Measurements from ENCODE around the gene GALNT2. TPM values are rescaled to one million over a fixed set of nuclear protein-coding genes. Genes with fewer than 3 reads are reported as not detected.

The GALNT2 gene
- total and polyA plus RNA-seq, 4 donors = 47.5 to 182 (median 114) TPM

DNA sequence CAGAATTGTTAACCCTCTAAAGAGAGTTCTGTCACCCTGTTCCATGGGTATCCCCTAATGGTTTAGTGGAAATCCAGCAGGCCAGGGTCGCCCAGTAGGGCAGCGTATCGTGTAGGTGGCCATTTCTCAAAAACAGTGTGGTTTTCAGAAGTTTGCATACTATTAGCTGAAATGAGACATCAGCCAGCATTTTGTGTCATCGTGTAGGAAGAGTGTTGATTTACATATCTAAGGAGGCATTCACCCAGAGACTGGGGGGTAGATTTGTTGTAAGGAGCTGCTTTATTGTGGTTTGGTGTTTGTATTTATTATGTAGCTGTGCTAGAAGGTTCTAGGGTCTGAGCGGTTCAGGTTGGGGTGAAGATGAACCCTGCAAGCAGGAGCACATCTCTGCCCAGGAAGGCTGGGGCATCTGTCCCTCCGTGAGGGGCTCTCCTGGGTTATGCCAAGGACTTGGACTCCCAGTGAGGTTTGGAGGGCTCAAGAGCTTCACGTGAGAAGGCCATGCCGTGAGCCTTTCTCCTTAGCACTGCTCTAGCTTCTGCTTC is 184.7 kb downstream of the GALNT2 start:
- Histone ChIP-seq H3K4me1 (ENCODE audit: control insufficient read depth in 4 of 4, insufficient read depth in 4 of 4, low read length in 3 of 4) (peaks cover 0 to 4% (median 0%) of the 10 kb centered on the region in 4 donors), H3K36me3 (ENCODE audit: control insufficient read depth in 4 of 4, insufficient read depth in 3 of 4, low read depth in 1 of 4, low read length in 3 of 4) (peaks cover 13 to 74% (median 45%) of the 10 kb centered on the region in 4 donors), H3K9ac (ENCODE audit: low read depth in 1 of 2, low read length in 2 of 2) (no peak overlapping the region), H3K9me3 (ENCODE audit: control insufficient read depth in 4 of 4, low read length in 3 of 4) (no peaks in the 10 kb centered on the region), H3K4me3 (ENCODE audit: low read depth in 1 of 3, low read length in 3 of 3) (no peak overlapping the region), H3K27me3 (ENCODE audit: control insufficient read depth in 4 of 4, insufficient read depth in 4 of 4, low read length in 3 of 4) (no peaks in the 10 kb centered on the region), H3K27ac (ENCODE audit: low read depth in 1 of 2, low read length in 2 of 2) (no peak overlapping the region)
- DNase-seq (ENCODE audit: low spot score) = no peak
- 95% methylated on average over 8 of the region's 8 CpGs for WGBS
- no peak for TF ChIP-seq SP1 (IDR thresholded peaks at IDR 0.05)
- TF ChIP-seq FOXA2 (IDR thresholded peaks at IDR 0.05) = no peak
- TF ChIP-seq, protein P1, sequence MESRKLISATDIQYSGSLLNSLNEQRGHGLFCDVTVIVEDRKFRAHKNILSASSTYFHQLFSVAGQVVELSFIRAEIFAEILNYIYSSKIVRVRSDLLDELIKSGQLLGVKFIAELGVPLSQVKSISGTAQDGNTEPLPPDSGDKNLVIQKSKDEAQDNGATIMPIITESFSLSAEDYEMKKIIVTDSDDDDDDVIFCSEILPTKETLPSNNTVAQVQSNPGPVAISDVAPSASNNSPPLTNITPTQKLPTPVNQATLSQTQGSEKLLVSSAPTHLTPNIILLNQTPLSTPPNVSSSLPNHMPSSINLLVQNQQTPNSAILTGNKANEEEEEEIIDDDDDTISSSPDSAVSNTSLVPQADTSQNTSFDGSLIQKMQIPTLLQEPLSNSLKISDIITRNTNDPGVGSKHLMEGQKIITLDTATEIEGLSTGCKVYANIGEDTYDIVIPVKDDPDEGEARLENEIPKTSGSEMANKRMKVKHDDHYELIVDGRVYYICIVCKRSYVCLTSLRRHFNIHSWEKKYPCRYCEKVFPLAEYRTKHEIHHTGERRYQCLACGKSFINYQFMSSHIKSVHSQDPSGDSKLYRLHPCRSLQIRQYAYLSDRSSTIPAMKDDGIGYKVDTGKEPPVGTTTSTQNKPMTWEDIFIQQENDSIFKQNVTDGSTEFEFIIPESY (IDR thresholded peaks at IDR 0.05) = no peak
- TF ChIP-seq NR2F2 (IDR thresholded peaks at IDR 0.05) = no peak
- TF ChIP-seq, protein P2, sequence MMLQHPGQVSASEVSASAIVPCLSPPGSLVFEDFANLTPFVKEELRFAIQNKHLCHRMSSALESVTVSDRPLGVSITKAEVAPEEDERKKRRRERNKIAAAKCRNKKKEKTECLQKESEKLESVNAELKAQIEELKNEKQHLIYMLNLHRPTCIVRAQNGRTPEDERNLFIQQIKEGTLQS (IDR thresholded peaks at IDR 0.05) = no peak
- TF ChIP-seq GABPA (IDR thresholded peaks at IDR 0.05 in 1 of 2, conservative IDR thresholded peaks at IDR 0.05 in 1 of 2) = no peak
- TF ChIP-seq TAF1 (conservative IDR thresholded peaks at IDR 0.05) = no peak

DNA sequence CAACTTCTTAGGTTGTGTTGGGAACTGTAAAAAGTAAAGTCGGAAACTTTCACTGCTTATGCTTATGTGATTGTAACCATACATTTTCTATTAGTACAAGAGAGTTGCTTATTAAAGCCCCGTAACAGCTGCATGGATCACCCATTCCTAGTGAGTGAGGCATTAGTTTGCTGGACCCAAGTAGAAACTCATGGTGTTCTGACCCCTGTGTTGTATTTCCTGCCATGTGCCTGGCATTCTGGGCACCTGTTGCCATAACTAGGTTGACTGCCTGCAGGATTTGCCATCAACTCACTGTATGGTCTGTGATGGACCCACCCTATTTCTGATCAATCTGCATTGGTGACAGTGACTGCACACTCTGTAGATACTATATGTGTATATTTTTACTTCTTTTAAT is 186.1 kb downstream of the GALNT2 start:
- no peaks in the 10 kb centered on the region for H3K27me3 ChIP-seq (ENCODE audit: control insufficient read depth in 4 of 4, insufficient read depth in 4 of 4, low read length in 3 of 4)
- no peak overlapping the region for H3K4me3 ChIP-seq (ENCODE audit: low read depth in 1 of 3, low read length in 3 of 3)
- WGBS = 97% methylated on average over 2 of the region's 2 CpGs
- no peak overlapping the region for H3K27ac ChIP-seq (ENCODE audit: low read depth in 1 of 2, low read length in 2 of 2)
- TF ChIP-seq HNF4A (conservative IDR thresholded peaks at IDR 0.05) = no peak
- no peak for TF ChIP-seq SP1 (IDR thresholded peaks at IDR 0.05)
- TF ChIP-seq, protein P3, sequence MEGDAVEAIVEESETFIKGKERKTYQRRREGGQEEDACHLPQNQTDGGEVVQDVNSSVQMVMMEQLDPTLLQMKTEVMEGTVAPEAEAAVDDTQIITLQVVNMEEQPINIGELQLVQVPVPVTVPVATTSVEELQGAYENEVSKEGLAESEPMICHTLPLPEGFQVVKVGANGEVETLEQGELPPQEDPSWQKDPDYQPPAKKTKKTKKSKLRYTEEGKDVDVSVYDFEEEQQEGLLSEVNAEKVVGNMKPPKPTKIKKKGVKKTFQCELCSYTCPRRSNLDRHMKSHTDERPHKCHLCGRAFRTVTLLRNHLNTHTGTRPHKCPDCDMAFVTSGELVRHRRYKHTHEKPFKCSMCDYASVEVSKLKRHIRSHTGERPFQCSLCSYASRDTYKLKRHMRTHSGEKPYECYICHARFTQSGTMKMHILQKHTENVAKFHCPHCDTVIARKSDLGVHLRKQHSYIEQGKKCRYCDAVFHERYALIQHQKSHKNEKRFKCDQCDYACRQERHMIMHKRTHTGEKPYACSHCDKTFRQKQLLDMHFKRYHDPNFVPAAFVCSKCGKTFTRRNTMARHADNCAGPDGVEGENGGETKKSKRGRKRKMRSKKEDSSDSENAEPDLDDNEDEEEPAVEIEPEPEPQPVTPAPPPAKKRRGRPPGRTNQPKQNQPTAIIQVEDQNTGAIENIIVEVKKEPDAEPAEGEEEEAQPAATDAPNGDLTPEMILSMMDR (IDR thresholded peaks at IDR 0.05; ENCODE audit: low read depth, low read length, missing input control) = no peak
- TF ChIP-seq NR2F2 (IDR thresholded peaks at IDR 0.05) = no peak
- TF ChIP-seq HNF4G (IDR thresholded peaks at IDR 0.05) = no peak
- TF ChIP-seq, protein P2 (IDR thresholded peaks at IDR 0.05) = no peak
- TF ChIP-seq, protein P4, sequence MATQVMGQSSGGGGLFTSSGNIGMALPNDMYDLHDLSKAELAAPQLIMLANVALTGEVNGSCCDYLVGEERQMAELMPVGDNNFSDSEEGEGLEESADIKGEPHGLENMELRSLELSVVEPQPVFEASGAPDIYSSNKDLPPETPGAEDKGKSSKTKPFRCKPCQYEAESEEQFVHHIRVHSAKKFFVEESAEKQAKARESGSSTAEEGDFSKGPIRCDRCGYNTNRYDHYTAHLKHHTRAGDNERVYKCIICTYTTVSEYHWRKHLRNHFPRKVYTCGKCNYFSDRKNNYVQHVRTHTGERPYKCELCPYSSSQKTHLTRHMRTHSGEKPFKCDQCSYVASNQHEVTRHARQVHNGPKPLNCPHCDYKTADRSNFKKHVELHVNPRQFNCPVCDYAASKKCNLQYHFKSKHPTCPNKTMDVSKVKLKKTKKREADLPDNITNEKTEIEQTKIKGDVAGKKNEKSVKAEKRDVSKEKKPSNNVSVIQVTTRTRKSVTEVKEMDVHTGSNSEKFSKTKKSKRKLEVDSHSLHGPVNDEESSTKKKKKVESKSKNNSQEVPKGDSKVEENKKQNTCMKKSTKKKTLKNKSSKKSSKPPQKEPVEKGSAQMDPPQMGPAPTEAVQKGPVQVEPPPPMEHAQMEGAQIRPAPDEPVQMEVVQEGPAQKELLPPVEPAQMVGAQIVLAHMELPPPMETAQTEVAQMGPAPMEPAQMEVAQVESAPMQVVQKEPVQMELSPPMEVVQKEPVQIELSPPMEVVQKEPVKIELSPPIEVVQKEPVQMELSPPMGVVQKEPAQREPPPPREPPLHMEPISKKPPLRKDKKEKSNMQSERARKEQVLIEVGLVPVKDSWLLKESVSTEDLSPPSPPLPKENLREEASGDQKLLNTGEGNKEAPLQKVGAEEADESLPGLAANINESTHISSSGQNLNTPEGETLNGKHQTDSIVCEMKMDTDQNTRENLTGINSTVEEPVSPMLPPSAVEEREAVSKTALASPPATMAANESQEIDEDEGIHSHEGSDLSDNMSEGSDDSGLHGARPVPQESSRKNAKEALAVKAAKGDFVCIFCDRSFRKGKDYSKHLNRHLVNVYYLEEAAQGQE (IDR thresholded peaks at IDR 0.05) = no peak
- TF ChIP-seq, protein P1 (IDR thresholded peaks at IDR 0.05) = no peak
- no peak for TF ChIP-seq YY1 (IDR thresholded peaks at IDR 0.05)
- TF ChIP-seq GABPA (IDR thresholded peaks at IDR 0.05 in 1 of 2, conservative IDR thresholded peaks at IDR 0.05 in 1 of 2) = no peak
- TF ChIP-seq TAF1 (conservative IDR thresholded peaks at IDR 0.05) = no peak
- no peak for TF ChIP-seq FOXA1 (IDR thresholded peaks at IDR 0.05)
- no peak for TF ChIP-seq RXRA (IDR thresholded peaks at IDR 0.05)
- TF ChIP-seq FOXA2 (IDR thresholded peaks at IDR 0.05) = no peak
- no peak for TF ChIP-seq EGR1 (IDR thresholded peaks at IDR 0.05; ENCODE audit: low read depth in 2 of 2)
- TF ChIP-seq JUND (IDR thresholded peaks at IDR 0.05) = no peak
- no peak for TF ChIP-seq RAD21 (IDR thresholded peaks at IDR 0.05)
- TF ChIP-seq, protein P5, sequence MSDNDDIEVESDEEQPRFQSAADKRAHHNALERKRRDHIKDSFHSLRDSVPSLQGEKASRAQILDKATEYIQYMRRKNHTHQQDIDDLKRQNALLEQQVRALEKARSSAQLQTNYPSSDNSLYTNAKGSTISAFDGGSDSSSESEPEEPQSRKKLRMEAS (IDR thresholded peaks at IDR 0.05) = no peak
- H3K36me3 ChIP-seq (ENCODE audit: control insufficient read depth in 4 of 4, insufficient read depth in 3 of 4, low read depth in 1 of 4, low read length in 3 of 4) = peaks cover 15 to 68% (median 47%) of the 10 kb centered on the region in 4 donors
- no peak overlapping the region for H3K9ac ChIP-seq (ENCODE audit: low read depth in 1 of 2, low read length in 2 of 2)
- DNase-seq (ENCODE audit: low spot score) = no peak
- no peaks in the 10 kb centered on the region for H3K9me3 ChIP-seq (ENCODE audit: control insufficient read depth in 4 of 4, low read length in 3 of 4)
- peaks cover 0 to 4% (median 0%) of the 10 kb centered on the region in 4 donors for H3K4me1 ChIP-seq (ENCODE audit: control insufficient read depth in 4 of 4, insufficient read depth in 4 of 4, low read length in 3 of 4)
